Naive thymus-derived CD4-positive, alpha-beta T cell (primary cell): Measurements from ENCODE around the gene ANXA4. TPM values are rescaled to one million over a fixed set of nuclear protein-coding genes. Genes with fewer than 3 reads are reported as not detected.

Experiments used
- ATAC-seq: fragments of 150-1000 bp; cut with Tn5 transposase; 2 replicates; pipeline ENCODE4 v1.10.0; 2021; ENCODE audit warnings: mild to moderate bottlenecking, moderate library complexity
- CTCF ChIA-PET: fragments of 350-600 bp; sonication (Branson Sonifier 250); formaldehyde crosslinking; loops from one replicate; lab custom pipeline; 2021; ENCODE audit warnings: antibody characterized with exemption; lab: Charles Lee
- POLR2A ChIA-PET: fragments of 350-600 bp; sonication (Branson Sonifier 250); formaldehyde crosslinking; loops from one replicate; lab custom pipeline; 2021; ENCODE audit warnings: antibody characterized with exemption, inconsistent platforms; lab: Charles Lee
- DNase-seq, 9 donors: peaks; one replicate each; pipeline versions ENCODE4 v3.0.0 to v3.0.0-alpha.2; 2020 to 2022; ENCODE audit warnings: mixed read lengths in 1 of 9
- H3K27ac ChIP-seq: one replicate; pipeline ENCODE4 v1.7.0; 2013; ENCODE audit warnings: mild to moderate bottlenecking, low read depth, low read length, moderate library complexity
- H3K27me3 ChIP-seq, 2 donors: one replicate each; pipeline ENCODE4 v1.7.0; 2013; ENCODE audit warnings: low read length in 2 of 2, mild to moderate bottlenecking in 2 of 2, moderate library complexity in 2 of 2; ENCODE audit not compliant: control insufficient read depth in 2 of 2, insufficient read depth in 2 of 2
- H3K36me3 ChIP-seq, 3 experiments: 1 replicate in 2 of 3; 2 replicates in 1 of 3; pipeline ENCODE4 v1.7.0; 2013; ENCODE audit warnings: low read length in 3 of 3, mild to moderate bottlenecking in 3 of 3, moderate library complexity in 1 of 3; ENCODE audit not compliant: insufficient read depth in 3 of 3, control insufficient read depth in 2 of 3
- H3K4me1 ChIP-seq, 2 donors: one replicate each; pipeline ENCODE4 v1.7.0; 2013; ENCODE audit warnings: low read length in 2 of 2, mild to moderate bottlenecking in 2 of 2, moderate library complexity in 1 of 2; ENCODE audit not compliant: control insufficient read depth in 2 of 2, insufficient read depth in 2 of 2
- H3K4me3 ChIP-seq: 2 replicates; pipeline ENCODE4 v1.7.0; 2013; ENCODE audit warnings: mild to moderate bottlenecking, low read length
- H3K9me3 ChIP-seq, 3 experiments: 1 replicate in 2 of 3; 2 replicates in 1 of 3; pipeline ENCODE4 v1.7.0; 2013; ENCODE audit warnings: low read length in 3 of 3; ENCODE audit not compliant: control insufficient read depth in 2 of 3
- H3K27ac Mint-ChIP-seq, 9 donors: one replicate each; pipeline ENCODE4 v1.8.0; 2020 to 2022; ENCODE audit warnings: mixed read lengths in 9 of 9, mild to moderate bottlenecking in 8 of 9, moderate library complexity in 5 of 9, inconsistent platforms in 2 of 9
- H3K27me3 Mint-ChIP-seq, 5 donors: one replicate each; pipeline ENCODE4 v1.8.0; 2021 to 2022; ENCODE audit warnings: mixed read lengths in 5 of 5, mild to moderate bottlenecking in 1 of 5
- H3K36me3 Mint-ChIP-seq, 5 donors: one replicate each; pipeline ENCODE4 v1.8.0; 2020 to 2022; ENCODE audit warnings: mixed read lengths in 5 of 5, mild to moderate bottlenecking in 3 of 5, inconsistent platforms in 1 of 5
- H3K4me1 Mint-ChIP-seq, 7 donors: one replicate each; pipeline ENCODE4 v1.8.0; 2020 to 2022; ENCODE audit warnings: mixed read lengths in 7 of 7, mild to moderate bottlenecking in 3 of 7, inconsistent platforms in 1 of 7
- H3K4me3 Mint-ChIP-seq, 10 donors: one replicate each; pipeline ENCODE4 v1.8.0; 2020 to 2022; ENCODE audit warnings: mild to moderate bottlenecking in 10 of 10, mixed read lengths in 10 of 10, moderate library complexity in 6 of 10, inconsistent platforms in 2 of 10
- H3K9me3 Mint-ChIP-seq, 11 donors: one replicate each; pipeline ENCODE4 v1.8.0; 2020 to 2022; ENCODE audit warnings: mixed read lengths in 11 of 11, mild to moderate bottlenecking in 4 of 11, inconsistent platforms in 1 of 11, moderate library complexity in 1 of 11
- intact Hi-C, 2 donors: fragments of 100-400 bp; cut with micrococcal nuclease; formaldehyde crosslinking; loops; one replicate each; pipeline ENCODE4 v1.15.1; 2023
- polyA plus RNA-seq, 2 donors: library from polyadenylated mRNA; unstranded; fragments of 300-500 nt; fragmentation: Illumina TruSeq; gene quantifications; one replicate each; pipeline ENCODE4 v1.2.3, GENCODE V29; 2021
- total RNA-seq, 6 experiments: library from RNA in 5 of 6; stranded (reverse) in 5 of 6; gene quantifications; 1 replicate in 5 of 6; 2 replicates in 1 of 6; pipeline ENCODE4 v1.2.3 and lab custom pipeline; 2021 to 2026

Gene ANXA4
- total and polyA plus RNA-seq, 7 experiments from 2014 or later, result 3.1 to 75.6 (median 11.5) TPM

- Mint-ChIP-seq H3K4me1 (peaks cover 36 to 47% (median 42%) of the 10 kb centered on the region in 7 donors), H3K4me3 (no peak overlapping the region), H3K27me3 (no peaks in the 10 kb centered on the region), H3K36me3 (peaks cover 0 to 31% (median 16%) of the 10 kb centered on the region in 5 donors), H3K27ac (no peak overlapping the region), H3K9me3 (no peaks in the 10 kb centered on the region)
- Histone ChIP-seq H3K27ac (no peak overlapping the region), H3K9me3 (no peaks in the 10 kb centered on the region), H3K27me3 (no peaks in the 10 kb centered on the region), H3K4me3 (no peak overlapping the region), H3K4me1 (no peaks in the 10 kb centered on the region), H3K36me3 (peaks cover 3 to 26% (median 7%) of the 10 kb centered on the region in 3 experiments)
- POLR2A ChIA-PET, result no interaction called here
- intact Hi-C loops, result no loop called here
- DNase-seq (no peak), ATAC-seq (no peak)
- CTCF ChIA-PET, result no interaction called here
Measured at GRCh38 chr2:69837533-69837932, 95.6 kb downstream of the ANXA4 start.

GRCh38 chr2:69843993-69844392, 102.1 kb downstream of the ANXA4 start:
- Histone ChIP-seq H3K27me3 (no peaks in the 10 kb centered on the region), H3K4me1 (no peaks in the 10 kb centered on the region), H3K9me3 (no peaks in the 10 kb centered on the region), H3K4me3 (no peak overlapping the region), H3K27ac (no peak overlapping the region), H3K36me3 (peaks cover 5 to 58% (median 8%) of the 10 kb centered on the region in 3 experiments)
- Mint-ChIP-seq H3K4me1 (peaks cover 0 to 4% (median 0%) of the 10 kb centered on the region in 7 donors), H3K4me3 (no peak overlapping the region), H3K27me3 (no peaks in the 10 kb centered on the region), H3K36me3 (peaks cover 0 to 40% (median 22%) of the 10 kb centered on the region in 5 donors), H3K9me3 (no peaks in the 10 kb centered on the region), H3K27ac (no peak overlapping the region)
- POLR2A ChIA-PET, result no interaction called here
- DNase-seq, result no peak
- ATAC-seq, result no peak
- CTCF ChIA-PET, result no interaction called here
- intact Hi-C loops, result no loop called here

GRCh38 chr2:69844560-69844959, 102.6 kb downstream of the ANXA4 start:
- H3K4me3 Mint-ChIP-seq, result no peak overlapping the region
- CTCF ChIA-PET, result no interaction called here
- Histone ChIP-seq H3K27ac (no peak overlapping the region), H3K9me3 (no peaks in the 10 kb centered on the region), H3K4me1 (no peaks in the 10 kb centered on the region), H3K27me3 (no peaks in the 10 kb centered on the region), H3K4me3 (no peak overlapping the region), H3K36me3 (peaks cover 5 to 57% (median 11%) of the 10 kb centered on the region in 3 experiments)
- ATAC-seq, result no peak
- H3K9me3 Mint-ChIP-seq, result no peaks in the 10 kb centered on the region
- DNase-seq, result no peak
- no peaks in the 10 kb centered on the region for H3K27me3 Mint-ChIP-seq
- peaks cover 0 to 36% (median 22%) of the 10 kb centered on the region in 5 donors for H3K36me3 Mint-ChIP-seq
- H3K4me1 Mint-ChIP-seq, result peaks cover 0 to 2% (median 0%) of the 10 kb centered on the region in 7 donors
- intact Hi-C loops, result no loop called here
- H3K27ac Mint-ChIP-seq, result no peak overlapping the region
- POLR2A ChIA-PET, result no interaction called here

GRCh38 chr2:69846182-69847067, 104.5 kb downstream of the ANXA4 start:
- ATAC-seq, result no peak
- intact Hi-C loops, result no loop called here
- no peak for DNase-seq
- Histone ChIP-seq H3K36me3 (peaks cover 10 to 55% (median 12%) of the 10 kb centered on the region in 3 experiments), H3K4me1 (no peaks in the 10 kb centered on the region), H3K4me3 (no peak overlapping the region), H3K9me3 (no peaks in the 10 kb centered on the region), H3K27ac (no peak overlapping the region), H3K27me3 (no peaks in the 10 kb centered on the region)
- H3K27ac Mint-ChIP-seq, result peak overlapping the region in 1 of 9 donors; percentile 33
- no peaks in the 10 kb centered on the region for H3K27me3 Mint-ChIP-seq
- peaks cover 0 to 2% (median 0%) of the 10 kb centered on the region in 7 donors for H3K4me1 Mint-ChIP-seq
- no peak overlapping the region for H3K4me3 Mint-ChIP-seq
- POLR2A ChIA-PET, result interaction anchor here (0.7 to 1.1 kb wide), 3 partner anchors 13 to 337 kb away, joined by 3 to 5 read pairs (median 3); no protein-coding TSS in a partner anchor
- no peaks in the 10 kb centered on the region for H3K9me3 Mint-ChIP-seq
- peaks cover 0 to 41% (median 23%) of the 10 kb centered on the region in 5 donors for H3K36me3 Mint-ChIP-seq
- CTCF ChIA-PET, result no interaction called here

GRCh38 chr2:69847068-69847828, 105.3 kb downstream of the ANXA4 start:
- H3K9me3 Mint-ChIP-seq, result no peaks in the 10 kb centered on the region
- POLR2A ChIA-PET, result interaction anchor here (0.7 to 0.8 kb wide), 2 partner anchors 13 to 336 kb away, joined by 3 read pairs; no protein-coding TSS in a partner anchor

GRCh38 chr2:69848186-69848790, 106.4 kb downstream of the ANXA4 start:
- no peak for DNase-seq
- Histone ChIP-seq H3K27ac (no peak overlapping the region), H3K27me3 (no peaks in the 10 kb centered on the region), H3K36me3 (peaks cover 10 to 59% (median 10%) of the 10 kb centered on the region in 3 experiments), H3K9me3 (no peaks in the 10 kb centered on the region), H3K4me1 (no peaks in the 10 kb centered on the region), H3K4me3 (no peak overlapping the region)
- intact Hi-C loops, result no loop called here
- ATAC-seq, result no peak
- Mint-ChIP-seq H3K4me1 (no peaks in the 10 kb centered on the region), H3K4me3 (no peak overlapping the region), H3K27ac (peak overlapping the region in 1 of 9 donors; percentile 51), H3K9me3 (no peaks in the 10 kb centered on the region), H3K27me3 (no peaks in the 10 kb centered on the region), H3K36me3 (peaks cover 0 to 40% (median 22%) of the 10 kb centered on the region in 5 donors)
- ChIA-PET POLR2A (no interaction called here), CTCF (interaction anchor here (0.7 to 1.0 kb wide), 2 partner anchors 12 to 159 kb away, joined by 3 to 4 read pairs; no protein-coding TSS in a partner anchor)

More at GRCh38 chr2:69847068-69847828, 105.3 kb downstream of the ANXA4 start:
- H3K27ac Mint-ChIP-seq, result no peak overlapping the region
- CTCF ChIA-PET, result no interaction called here
- H3K27me3 Mint-ChIP-seq, result no peaks in the 10 kb centered on the region
- no peaks in the 10 kb centered on the region for H3K27me3 ChIP-seq
- H3K4me3 Mint-ChIP-seq, result no peak overlapping the region
- ATAC-seq (no peak), DNase-seq (no peak)
- H3K36me3 Mint-ChIP-seq, result peaks cover 0 to 40% (median 22%) of the 10 kb centered on the region in 5 donors
- peaks cover 10 to 56% (median 10%) of the 10 kb centered on the region in 3 experiments for H3K36me3 ChIP-seq
- no peaks in the 10 kb centered on the region for H3K9me3 ChIP-seq
- no peak overlapping the region for H3K27ac ChIP-seq
- H3K4me1 ChIP-seq, result no peaks in the 10 kb centered on the region
- H3K4me3 ChIP-seq, result no peak overlapping the region
- H3K4me1 Mint-ChIP-seq, result no peaks in the 10 kb centered on the region
- intact Hi-C loops, result no loop called here
